GM12892 (cell line): ENCODE measurements around the gene PDGFC.

ENCODE experiments used
- POLR2A ChIP-seq: IDR thresholded peaks from 2 replicates; pipeline ENCODE4 v1.6.1; 2011; ENCODE audit warnings: low read depth, low read length, control low read depth
- POLR2AphosphoS5 ChIP-seq: IDR thresholded peaks from 2 replicates; pipeline ENCODE4 v1.6.1; 2011; ENCODE audit warnings: low read depth, low read length, control low read depth

DNA sequence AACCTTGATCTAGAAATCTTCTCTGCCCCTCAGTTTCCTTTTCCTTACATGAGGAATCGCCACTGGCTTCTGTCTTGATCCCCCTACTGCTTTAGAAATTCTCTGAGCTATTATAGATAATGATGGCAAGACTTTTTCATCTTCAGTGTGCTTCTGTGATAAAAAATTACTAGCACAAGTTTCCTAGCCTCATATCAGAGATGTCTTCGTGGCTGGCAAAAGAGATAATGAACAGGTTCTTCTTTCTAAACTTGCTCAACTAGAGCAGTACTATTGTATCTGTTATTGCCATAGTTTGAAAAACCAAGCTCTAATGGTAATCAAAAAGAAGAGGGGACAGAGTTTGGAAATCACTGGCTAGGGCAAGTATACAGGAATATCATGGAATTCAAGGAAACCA lies 4.1 kb upstream of the PDGFC start:
- TF ChIP-seq POLR2AphosphoS5 (no peak), POLR2A (no peak)
